ENCODE results near the gene TSHZ1. TPM values are rescaled to one million over a fixed set of nuclear protein-coding genes. Genes with fewer than 3 reads are reported as not detected.

Gene TSHZ1
- total RNA-seq, 2 experiments from 2014 or later: 5.9 to 9.5 TPM

- Histone ChIP-seq H3K9me2 (ENCODE audit: insufficient read depth, low read length) (no peaks in the 10 kb centered on the region), H3K27ac (ENCODE audit: low read depth, low read length, poor library complexity, severe bottlenecking) (no peak overlapping the region)
- DNase-seq (ENCODE audit: low spot score): no peak
Observed at GRCh38 chr18:75246721-75247610, 36.4 kb downstream of the TSHZ1 start.

GRCh38 chr18:75247611-75248421 lies 37.2 kb downstream of the TSHZ1 start:
- Histone ChIP-seq H3K4me1 (ENCODE audit: insufficient read depth, low read length, poor library complexity, severe bottlenecking) (no peaks in the 10 kb centered on the region), H3K79me2 (ENCODE audit: insufficient read depth, low read depth, low read length) (no peaks in the 10 kb centered on the region), H4K20me1 (ENCODE audit: insufficient read depth, low read length) (no peaks in the 10 kb centered on the region), H3K9me3 (ENCODE audit: low read length) (no peaks in the 10 kb centered on the region), H3K4me2 (ENCODE audit: low read length) (no peak overlapping the region), H3K4me3 (ENCODE audit: low read depth, low read length, poor library complexity, severe bottlenecking) (no peak overlapping the region), H3K27ac (ENCODE audit: low read depth, low read length, poor library complexity, severe bottlenecking) (no peak overlapping the region), H2AFZ (ENCODE audit: low read length) (no peak overlapping the region), H3K36me3 (ENCODE audit: insufficient read depth, low read length) (no peaks in the 10 kb centered on the region), H3K9me2 (ENCODE audit: insufficient read depth, low read length) (no peaks in the 10 kb centered on the region)
- POLR2A ChIA-PET: no interaction called here
- intact Hi-C loops (cut with micrococcal nuclease; ENCODE audit: unreplicated experiment): no loop called here
- no TSS peak for BruUV-seq (replicated peaks)
- TF ChIP-seq EZH2phosphoT487 (IDR thresholded peaks at IDR 0.05; ENCODE audit: borderline replicate concordance, low read depth, low read length) (no peak), CTCF (conservative IDR thresholded peaks at IDR 0.05; ENCODE audit: low read length) (no peak)
- DNase-seq (ENCODE audit: low spot score): no peak
- CTCF ChIA-PET (ENCODE audit: unreplicated experiment): no interaction called here

More at GRCh38 chr18:75246721-75247610, 36.4 kb downstream of the TSHZ1 start:
- Histone ChIP-seq H3K4me1 (ENCODE audit: insufficient read depth, low read length, poor library complexity, severe bottlenecking) (no peaks in the 10 kb centered on the region), H3K9me3 (ENCODE audit: low read length) (no peaks in the 10 kb centered on the region), H3K36me3 (ENCODE audit: insufficient read depth, low read length) (no peaks in the 10 kb centered on the region), H3K79me2 (ENCODE audit: insufficient read depth, low read depth, low read length) (no peaks in the 10 kb centered on the region), H4K20me1 (ENCODE audit: insufficient read depth, low read length) (no peaks in the 10 kb centered on the region), H3K4me2 (ENCODE audit: low read length) (no peak overlapping the region), H3K4me3 (ENCODE audit: low read depth, low read length, poor library complexity, severe bottlenecking) (no peak overlapping the region), H2AFZ (ENCODE audit: low read length) (no peak overlapping the region)
- BruUV-seq (replicated peaks): no TSS peak
- CTCF ChIA-PET (ENCODE audit: unreplicated experiment): no interaction called here
- TF ChIP-seq CTCF (conservative IDR thresholded peaks at IDR 0.05; ENCODE audit: low read length) (no peak), EZH2phosphoT487 (IDR thresholded peaks at IDR 0.05; ENCODE audit: borderline replicate concordance, low read depth, low read length) (no peak)
- intact Hi-C loops (cut with micrococcal nuclease; ENCODE audit: unreplicated experiment): no loop called here
- POLR2A ChIA-PET: no interaction called here
